Tibial nerve (tissue), 4 donors: Measurements from ENCODE around the gene SH2D7.

ENCODE experiments used
- EP300 ChIP-seq, 2 donors: sonication (generic); formaldehyde crosslinking; IDR thresholded peaks; one replicate each; pipeline ENCODE4 v1.6.1; 2017; ENCODE audit warnings: antibody characterized with exemption in 2 of 2, mild to moderate bottlenecking in 1 of 2
- TF ChIP-seq, protein P1 (sequence below), 5 experiments: fragments of 200-600 bp in 3 of 5; fragments of 450-650 bp in 2 of 5; sonication (generic) in 3 of 5; IDR thresholded peaks; one replicate each; pipeline ENCODE4 v1.5.1; 2016 to 2019; ENCODE audit warnings: antibody characterized with exemption in 5 of 5, mild to moderate bottlenecking in 3 of 5, moderate library complexity in 2 of 5

DNA sequence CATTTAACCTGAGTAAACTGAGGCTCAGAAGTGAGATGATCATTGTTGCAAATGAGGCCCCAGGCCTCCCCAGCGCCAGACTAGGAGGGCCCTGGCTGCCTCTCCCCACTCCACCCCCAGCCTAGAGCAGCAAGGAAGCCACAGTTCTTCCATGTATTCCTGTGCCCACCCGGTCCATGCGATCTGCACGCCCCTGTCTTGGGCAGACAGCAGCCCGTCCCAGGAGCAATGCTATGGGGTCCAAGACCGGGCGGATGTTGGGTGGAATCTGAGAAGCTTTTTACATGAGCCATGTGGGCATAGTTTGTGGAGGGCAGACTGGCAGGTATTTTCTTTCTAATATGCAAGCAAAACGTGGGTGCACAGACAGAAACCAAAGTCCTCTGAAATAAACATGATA is 15.1 kb downstream of the SH2D7 start:
- TF ChIP-seq EP300 (IDR thresholded peaks at IDR 0.05): no peak
- TF ChIP-seq, protein P1, sequence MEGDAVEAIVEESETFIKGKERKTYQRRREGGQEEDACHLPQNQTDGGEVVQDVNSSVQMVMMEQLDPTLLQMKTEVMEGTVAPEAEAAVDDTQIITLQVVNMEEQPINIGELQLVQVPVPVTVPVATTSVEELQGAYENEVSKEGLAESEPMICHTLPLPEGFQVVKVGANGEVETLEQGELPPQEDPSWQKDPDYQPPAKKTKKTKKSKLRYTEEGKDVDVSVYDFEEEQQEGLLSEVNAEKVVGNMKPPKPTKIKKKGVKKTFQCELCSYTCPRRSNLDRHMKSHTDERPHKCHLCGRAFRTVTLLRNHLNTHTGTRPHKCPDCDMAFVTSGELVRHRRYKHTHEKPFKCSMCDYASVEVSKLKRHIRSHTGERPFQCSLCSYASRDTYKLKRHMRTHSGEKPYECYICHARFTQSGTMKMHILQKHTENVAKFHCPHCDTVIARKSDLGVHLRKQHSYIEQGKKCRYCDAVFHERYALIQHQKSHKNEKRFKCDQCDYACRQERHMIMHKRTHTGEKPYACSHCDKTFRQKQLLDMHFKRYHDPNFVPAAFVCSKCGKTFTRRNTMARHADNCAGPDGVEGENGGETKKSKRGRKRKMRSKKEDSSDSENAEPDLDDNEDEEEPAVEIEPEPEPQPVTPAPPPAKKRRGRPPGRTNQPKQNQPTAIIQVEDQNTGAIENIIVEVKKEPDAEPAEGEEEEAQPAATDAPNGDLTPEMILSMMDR (IDR thresholded peaks at IDR 0.05): no peak
